GM12875 (cell line): ENCODE measurements around the gene IGFBP2.

Experiments used
- H3K4me3 ChIP-seq: one replicate; pipeline ENCODE4 v1.5.1; 2011; ENCODE audit warnings: low read depth, low read length, control low read depth
- CTCF ChIP-seq: IDR thresholded peaks from 2 replicates; pipeline ENCODE4 v1.5.1; 2011; ENCODE audit warnings: low read depth, mild to moderate bottlenecking, control low read depth, inconsistent platforms, low read length, moderate library complexity, borderline replicate concordance; ENCODE audit not compliant: insufficient read depth

Gene IGFBP2

GRCh38 chr2:216695401-216695821, 62.2 kb downstream of the IGFBP2 start, which contains the start of gene IGFBP5:
Gene IGFBP5, minus strand, starts transcription at chr2:216695549. Its CDS starts 774 bp downstream, at chr2:216694775.
- no peak within 1 kb of the TSS for H3K4me3 ChIP-seq
- TF ChIP-seq CTCF = no peak

GRCh38 chr2:216696321-216696720, 63.1 kb downstream of the IGFBP2 start:
- TF ChIP-seq CTCF = no peak
- no peak overlapping the region for H3K4me3 ChIP-seq

- peak; percentile 35; the same call in 1 of the 2 replicates for TF ChIP-seq CTCF
- H3K4me3 ChIP-seq = no peak overlapping the region
Observed at GRCh38 chr2:216696751-216697560, 63.7 kb downstream of the IGFBP2 start.

GRCh38 chr2:216698293-216698692, 65.1 kb downstream of the IGFBP2 start:
- no peak overlapping the region for H3K4me3 ChIP-seq
- TF ChIP-seq CTCF = no peak

GRCh38 chr2:216698895-216699294, 65.7 kb downstream of the IGFBP2 start:
- TF ChIP-seq CTCF = peak; percentile 60; the same call in 1 of the 2 replicates
- no peak overlapping the region for H3K4me3 ChIP-seq

- no peak for TF ChIP-seq CTCF
- H3K4me3 ChIP-seq = no peak overlapping the region
Observed at GRCh38 chr2:216700088-216700567, 66.9 kb downstream of the IGFBP2 start.

GRCh38 chr2:216700781-216701180, 67.6 kb downstream of the IGFBP2 start:
- H3K4me3 ChIP-seq = no peak overlapping the region
- no peak for TF ChIP-seq CTCF
